GM12801 (cell line): ENCODE data around the gene KCTD15.

Experiments
- TF ChIP-seq, protein P1 (sequence below): IDR thresholded peaks from one replicate; pipeline ENCODE4 v1.5.1; 2011; ENCODE audit warnings: control low read depth; ENCODE audit not compliant: insufficient read length; ENCODE audit errors: extremely low read depth

KCTD15 gene

DNA sequence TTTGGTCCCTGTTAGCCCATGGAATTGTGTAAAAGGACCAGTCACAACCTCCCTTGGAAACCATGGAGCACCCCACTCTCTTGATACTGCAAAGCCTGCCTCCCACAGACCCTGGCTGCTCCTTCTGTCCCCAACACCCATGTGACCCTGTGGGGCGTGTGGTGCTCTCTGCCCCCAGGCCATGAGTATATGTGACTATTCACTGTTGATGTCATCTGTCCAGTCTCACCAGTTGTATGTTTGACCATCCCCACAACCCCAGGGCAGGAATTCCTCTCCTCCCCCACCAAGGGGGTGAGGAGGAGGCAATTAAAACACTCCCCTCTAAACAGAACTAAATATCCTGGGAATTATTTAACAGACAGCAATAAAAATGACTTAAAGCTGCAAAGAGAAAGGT, 35.2 kb downstream of the KCTD15 start:
- TF ChIP-seq, protein P1, sequence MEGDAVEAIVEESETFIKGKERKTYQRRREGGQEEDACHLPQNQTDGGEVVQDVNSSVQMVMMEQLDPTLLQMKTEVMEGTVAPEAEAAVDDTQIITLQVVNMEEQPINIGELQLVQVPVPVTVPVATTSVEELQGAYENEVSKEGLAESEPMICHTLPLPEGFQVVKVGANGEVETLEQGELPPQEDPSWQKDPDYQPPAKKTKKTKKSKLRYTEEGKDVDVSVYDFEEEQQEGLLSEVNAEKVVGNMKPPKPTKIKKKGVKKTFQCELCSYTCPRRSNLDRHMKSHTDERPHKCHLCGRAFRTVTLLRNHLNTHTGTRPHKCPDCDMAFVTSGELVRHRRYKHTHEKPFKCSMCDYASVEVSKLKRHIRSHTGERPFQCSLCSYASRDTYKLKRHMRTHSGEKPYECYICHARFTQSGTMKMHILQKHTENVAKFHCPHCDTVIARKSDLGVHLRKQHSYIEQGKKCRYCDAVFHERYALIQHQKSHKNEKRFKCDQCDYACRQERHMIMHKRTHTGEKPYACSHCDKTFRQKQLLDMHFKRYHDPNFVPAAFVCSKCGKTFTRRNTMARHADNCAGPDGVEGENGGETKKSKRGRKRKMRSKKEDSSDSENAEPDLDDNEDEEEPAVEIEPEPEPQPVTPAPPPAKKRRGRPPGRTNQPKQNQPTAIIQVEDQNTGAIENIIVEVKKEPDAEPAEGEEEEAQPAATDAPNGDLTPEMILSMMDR: no peak

DNA sequence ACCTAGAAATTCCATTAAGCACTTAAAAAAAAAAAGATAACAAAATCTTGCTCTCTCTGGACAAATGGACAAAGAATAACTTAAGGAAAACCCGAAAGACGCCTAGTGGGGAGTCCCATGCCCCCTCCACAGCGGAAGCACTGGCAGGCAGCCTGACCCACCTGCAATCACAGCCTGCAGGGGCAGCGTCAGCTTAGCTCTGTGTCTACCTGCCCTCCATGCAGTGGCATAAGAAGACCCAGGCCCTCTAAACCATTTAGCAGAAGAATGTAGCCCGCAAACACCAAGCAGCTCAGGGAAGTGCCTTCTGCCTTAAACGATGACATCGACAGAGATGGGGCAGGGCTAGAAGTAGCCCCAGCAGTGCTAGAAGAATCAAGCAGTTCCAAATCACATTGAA, 36.0 kb downstream of the KCTD15 start:
- TF ChIP-seq, protein P1: no peak

DNA sequence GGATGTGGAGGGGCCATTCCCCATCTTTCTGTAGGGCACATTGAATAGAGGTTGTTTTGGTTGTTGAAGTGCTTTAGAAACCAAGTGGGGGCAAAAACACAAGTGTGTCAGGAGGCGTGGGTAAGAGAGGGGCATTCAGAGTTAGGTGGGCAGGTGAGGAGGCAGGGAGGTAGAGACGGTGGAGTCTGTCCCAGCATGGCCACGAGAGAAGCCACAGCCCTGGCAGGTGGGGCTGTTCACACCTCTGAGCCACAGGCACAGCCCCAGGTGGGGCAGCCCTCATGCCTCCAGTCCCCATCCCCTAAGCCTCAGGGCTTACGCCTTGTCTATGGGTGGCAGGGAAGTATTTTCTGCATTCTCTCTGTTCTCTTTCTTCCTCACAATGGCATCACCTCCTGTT, 43.7 kb downstream of the KCTD15 start:
- TF ChIP-seq, protein P1: no peak

- TF ChIP-seq, protein P1: no peak
Measured at GRCh38 chr19:33840783-33841182, 44.1 kb downstream of the KCTD15 start.

DNA sequence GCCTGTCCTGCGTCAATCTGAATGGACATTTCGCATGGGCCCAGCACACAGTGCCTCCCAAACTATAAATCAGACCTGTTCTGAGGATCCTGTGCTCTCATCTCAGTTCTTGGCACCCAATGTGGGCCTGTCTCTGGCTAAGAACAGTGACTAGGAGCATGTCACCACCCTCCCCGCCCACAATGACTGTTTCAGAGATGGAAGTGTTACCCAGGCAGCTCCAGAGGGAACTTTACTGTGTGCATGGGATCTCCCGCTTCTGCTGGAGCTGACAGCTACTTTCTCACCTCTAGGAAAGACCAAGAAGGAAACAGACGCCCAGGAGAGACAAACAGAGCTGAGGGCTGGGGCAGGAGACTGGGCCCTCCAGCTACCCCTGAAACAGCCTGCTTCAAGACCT, 45.0 kb downstream of the KCTD15 start:
- TF ChIP-seq, protein P1: no peak

- TF ChIP-seq, protein P1: no peak
Measured at GRCh38 chr19:33844478-33844877, 47.8 kb downstream of the KCTD15 start.

DNA sequence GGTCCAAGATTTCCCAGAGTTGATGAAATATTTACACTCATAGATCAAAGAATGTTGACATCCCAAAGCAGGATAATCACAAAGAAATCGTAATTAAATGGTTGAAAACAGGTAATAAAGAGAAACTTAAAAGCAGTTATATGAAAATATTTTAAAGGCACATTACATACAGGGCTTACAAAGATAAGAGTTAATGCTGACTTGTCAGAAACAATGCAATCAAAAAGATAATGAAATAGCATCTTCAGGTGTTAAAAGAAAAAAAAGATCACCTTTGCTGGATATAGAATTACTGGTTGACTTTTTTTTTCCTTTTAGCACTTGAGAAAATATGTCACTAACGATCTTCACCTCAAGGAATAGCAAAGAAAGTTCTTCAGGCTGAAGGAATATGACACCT, 48.8 kb downstream of the KCTD15 start:
- TF ChIP-seq, protein P1: no peak
